Activated T-cell treated with anti-CD3 and anti-CD28 coated beads, Interleukin-2, amount 50 U/mL, for 24 hours (primary cell): Measurements from ENCODE around the gene RYK.

ENCODE experiments used
- DNase-seq: peaks from one replicate; pipeline ENCODE4 v3.0.0-alpha.2; 2020
- H3K27ac Mint-ChIP-seq: 2 replicates; pipeline ENCODE4 v1.8.0; 2020; ENCODE audit warnings: mild to moderate bottlenecking, mixed read lengths
- H3K27me3 Mint-ChIP-seq: 2 replicates; pipeline ENCODE4 v1.8.0; 2020; ENCODE audit warnings: mixed read lengths
- H3K36me3 Mint-ChIP-seq: 2 replicates; pipeline ENCODE4 v1.8.0; 2020; ENCODE audit warnings: low read depth, mixed read lengths
- H3K4me1 Mint-ChIP-seq: 2 replicates; pipeline ENCODE4 v1.8.0; 2020; ENCODE audit warnings: low read depth, mixed read lengths
- H3K4me3 Mint-ChIP-seq: 2 replicates; pipeline ENCODE4 v1.8.0; 2020; ENCODE audit warnings: mild to moderate bottlenecking, moderate library complexity, mixed read lengths
- H3K9me3 Mint-ChIP-seq: 2 replicates; pipeline ENCODE4 v1.8.0; 2020; ENCODE audit warnings: mixed read lengths

The RYK gene

DNA sequence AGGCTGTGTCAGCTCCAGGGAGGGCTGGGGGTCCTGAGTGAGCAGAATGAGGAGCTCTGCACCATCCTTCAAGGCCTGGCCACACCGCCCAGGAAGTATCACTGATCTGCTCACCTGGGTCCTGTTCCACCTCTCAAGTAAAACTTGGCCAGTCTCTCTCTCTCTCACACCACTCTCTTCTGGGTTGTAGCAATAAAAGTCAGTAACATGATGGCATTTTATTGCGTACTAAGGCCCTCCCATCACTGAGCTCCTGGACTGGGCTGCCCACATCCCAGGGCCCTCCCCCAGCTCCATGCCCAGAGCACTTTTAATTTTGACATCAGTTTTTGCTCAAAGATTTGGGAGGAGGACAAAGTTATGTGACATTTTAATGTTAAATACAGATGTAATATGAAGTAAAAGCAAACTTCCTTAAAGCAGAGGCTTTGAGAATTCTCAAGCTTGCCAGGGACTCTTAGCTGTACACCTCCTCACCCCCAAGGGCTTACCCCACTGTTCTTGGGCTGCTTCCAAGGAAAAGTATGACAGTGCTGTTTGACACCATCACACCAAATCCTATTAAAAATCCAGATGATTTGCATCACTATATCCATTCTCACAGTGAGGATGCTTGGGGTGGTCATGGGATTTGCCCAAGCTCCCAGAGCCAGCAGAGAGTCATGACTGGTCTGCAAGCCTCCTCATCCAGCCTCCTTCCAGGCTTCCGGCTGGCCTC lies 115.8 kb downstream of the RYK start:
- H3K27me3 Mint-ChIP-seq = no peaks in the 10 kb centered on the region
- no peaks in the 10 kb centered on the region for H3K4me1 Mint-ChIP-seq
- no peak for DNase-seq
- H3K27ac Mint-ChIP-seq = no peak overlapping the region
- H3K4me3 Mint-ChIP-seq = no peak overlapping the region
- peaks cover 10% of the 10 kb centered on the region for H3K9me3 Mint-ChIP-seq
- peaks cover 1% of the 10 kb centered on the region for H3K36me3 Mint-ChIP-seq

DNA sequence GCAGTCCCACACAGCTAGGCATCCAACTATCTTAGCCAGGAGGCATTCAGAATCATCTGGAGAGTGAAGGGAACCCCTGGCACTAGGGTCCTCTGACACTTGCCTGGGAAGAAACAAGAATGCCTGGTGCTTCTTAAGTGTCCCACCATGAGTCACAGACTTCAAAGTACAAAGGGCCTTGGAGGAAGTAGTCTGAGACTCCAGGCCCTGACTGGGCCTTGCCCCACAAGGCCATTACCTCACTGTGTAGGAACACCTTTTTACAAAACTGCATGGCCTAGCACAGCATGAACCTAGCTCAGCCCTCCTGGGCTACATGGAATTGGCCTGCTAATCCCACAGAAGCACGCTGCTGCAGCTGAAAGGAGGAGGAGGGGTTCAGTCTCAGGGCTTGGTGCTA lies 116.4 kb downstream of the RYK start:
- Mint-ChIP-seq H3K27me3 (no peaks in the 10 kb centered on the region), H3K4me1 (no peaks in the 10 kb centered on the region), H3K4me3 (no peak overlapping the region), H3K36me3 (peaks cover 1% of the 10 kb centered on the region), H3K9me3 (peaks cover 10% of the 10 kb centered on the region), H3K27ac (no peak overlapping the region)
- DNase-seq = no peak

DNA sequence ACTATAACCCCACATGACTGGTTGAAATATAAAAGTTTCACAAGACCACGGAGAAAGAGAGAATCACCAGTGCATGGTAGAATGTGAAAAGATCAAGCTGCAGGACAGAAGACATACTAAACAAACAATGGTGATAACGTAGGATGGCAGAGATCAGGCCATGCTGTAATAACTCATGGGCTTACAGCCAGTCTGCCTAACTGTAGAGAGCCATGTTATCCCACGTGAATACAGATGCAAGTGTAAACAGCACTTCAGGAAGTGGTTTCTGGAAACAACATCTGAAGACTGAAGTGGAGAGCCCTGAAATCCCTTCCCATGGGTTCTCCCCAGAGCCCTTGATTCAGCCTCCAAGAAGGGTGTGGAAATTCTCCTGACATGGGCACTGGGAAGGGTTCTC lies 117.7 kb downstream of the RYK start:
- H3K4me3 Mint-ChIP-seq = no peak overlapping the region
- DNase-seq = no peak
- peaks cover 6% of the 10 kb centered on the region for H3K36me3 Mint-ChIP-seq
- peaks cover 6% of the 10 kb centered on the region for H3K9me3 Mint-ChIP-seq
- H3K4me1 Mint-ChIP-seq = no peaks in the 10 kb centered on the region
- no peak overlapping the region for H3K27ac Mint-ChIP-seq
- H3K27me3 Mint-ChIP-seq = no peaks in the 10 kb centered on the region

DNA sequence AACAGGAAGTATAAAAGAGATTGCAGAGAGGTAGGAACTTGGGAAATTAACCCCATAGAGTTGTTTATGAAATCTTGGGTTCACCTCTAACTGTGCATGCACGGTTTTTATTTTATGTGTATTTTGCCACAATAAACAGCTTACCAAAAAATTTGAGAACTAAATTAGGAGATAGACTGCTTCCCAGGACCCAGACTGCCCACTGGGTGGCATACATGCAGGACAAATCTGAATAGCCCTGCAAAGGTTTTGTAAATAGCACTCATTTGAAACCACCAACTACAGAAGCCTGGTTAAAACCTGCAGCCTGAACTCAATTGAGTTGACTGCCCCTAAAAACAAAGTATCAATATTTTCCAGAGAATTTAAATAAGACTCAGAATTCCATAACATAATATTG lies 124.5 kb downstream of the RYK start:
- no peak for DNase-seq
- H3K4me1 Mint-ChIP-seq = no peaks in the 10 kb centered on the region
- H3K27ac Mint-ChIP-seq = no peak overlapping the region
- H3K36me3 Mint-ChIP-seq = peaks cover 7% of the 10 kb centered on the region
- peaks cover 22% of the 10 kb centered on the region for H3K9me3 Mint-ChIP-seq
- peaks cover 3% of the 10 kb centered on the region for H3K27me3 Mint-ChIP-seq
- no peak overlapping the region for H3K4me3 Mint-ChIP-seq

DNA sequence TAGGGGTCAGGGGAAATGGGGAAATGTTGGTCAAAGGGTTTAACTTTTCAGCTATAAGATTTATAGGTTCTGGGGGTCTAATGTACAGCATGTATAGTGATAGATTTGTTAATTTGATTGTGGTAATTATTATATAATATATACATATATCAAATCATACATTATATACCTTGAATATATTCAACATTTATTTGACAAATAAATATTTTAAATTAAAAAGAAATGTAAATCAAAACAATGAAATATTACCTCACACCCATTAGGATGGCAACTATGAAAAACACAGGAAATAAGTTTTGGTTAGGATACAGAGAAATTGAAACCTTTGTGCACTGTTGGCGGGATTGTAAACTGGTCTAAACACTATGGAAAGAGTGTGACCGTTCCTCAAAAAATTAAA lies 135.9 kb downstream of the RYK start:
- Mint-ChIP-seq H3K27ac (no peak overlapping the region), H3K4me1 (no peaks in the 10 kb centered on the region), H3K27me3 (no peaks in the 10 kb centered on the region), H3K4me3 (no peak overlapping the region), H3K36me3 (no peaks in the 10 kb centered on the region), H3K9me3 (peaks cover 29% of the 10 kb centered on the region)
- no peak for DNase-seq

DNA sequence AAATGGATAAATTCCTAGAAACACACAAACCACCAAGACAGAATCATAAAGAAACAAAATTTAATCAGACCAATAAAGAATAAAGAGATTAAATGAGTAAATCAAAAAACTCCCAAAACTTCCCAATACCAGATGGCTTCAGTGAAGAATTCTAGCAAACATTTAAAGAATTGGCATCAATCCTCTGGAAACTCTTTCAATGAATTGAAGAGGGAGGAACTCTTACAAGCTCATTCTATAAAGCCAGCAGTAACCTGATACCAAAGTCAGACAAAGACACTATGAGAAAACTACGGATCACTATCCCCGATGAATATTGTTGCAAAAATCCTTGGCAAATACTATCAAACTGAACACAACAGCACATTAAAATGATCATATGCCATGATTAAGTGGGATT lies 139.0 kb downstream of the RYK start:
- Mint-ChIP-seq H3K27me3 (no peaks in the 10 kb centered on the region), H3K4me3 (no peak overlapping the region), H3K27ac (no peak overlapping the region), H3K36me3 (no peaks in the 10 kb centered on the region), H3K9me3 (peaks cover 8% of the 10 kb centered on the region), H3K4me1 (peaks cover 1% of the 10 kb centered on the region)
- DNase-seq = no peak

DNA sequence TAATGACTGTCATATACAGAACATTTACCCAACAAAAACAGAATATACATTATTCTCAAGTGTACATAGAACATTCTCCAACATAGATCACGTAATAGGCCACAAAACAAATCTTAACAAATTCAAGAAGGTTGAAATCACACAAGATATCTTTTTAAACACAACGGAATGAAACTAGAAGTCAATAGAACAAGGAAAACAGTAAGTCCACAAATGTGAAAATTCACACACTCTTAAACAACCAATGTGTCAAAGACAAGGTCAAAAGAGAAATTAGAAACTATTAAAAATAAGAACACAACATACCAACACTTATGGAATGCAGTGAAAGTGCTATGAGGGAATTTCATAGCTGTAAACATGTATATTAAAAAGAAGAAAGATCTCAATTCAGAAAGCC lies 139.7 kb downstream of the RYK start:
- no peaks in the 10 kb centered on the region for H3K36me3 Mint-ChIP-seq
- no peak overlapping the region for H3K4me3 Mint-ChIP-seq
- peaks cover 8% of the 10 kb centered on the region for H3K9me3 Mint-ChIP-seq
- H3K27me3 Mint-ChIP-seq = peaks cover under 1% of the 10 kb centered on the region
- no peak overlapping the region for H3K27ac Mint-ChIP-seq
- peaks cover 1% of the 10 kb centered on the region for H3K4me1 Mint-ChIP-seq
- DNase-seq = no peak
